Thyroid gland (tissue), 4 donors: Measurements from ENCODE around the gene IFI44L. TPM values are rescaled to one million over a fixed set of nuclear protein-coding genes. Genes with fewer than 3 reads are reported as not detected.
A peak's percentile ranks its signal among the peaks of the same experiment; 100 is the strongest.

ENCODE experiments used
- DNase-seq, 2 donors: peaks; one replicate each; pipeline ENCODE4 v3.0.0-alpha.2; 2019
- H3K27ac ChIP-seq, 3 donors: fragments of 200-600 bp; sonication (generic); 1 replicate in 2 of 3; 2 replicates in 1 of 3; pipeline ENCODE4 v1.5.1; 2016 to 2019; ENCODE audit warnings: mild to moderate bottlenecking in 1 of 3, moderate library complexity in 1 of 3
- H3K27me3 ChIP-seq: fragments of 200-600 bp; sonication (generic); one replicate; pipeline ENCODE4 v1.5.1; 2019
- H3K36me3 ChIP-seq, 2 donors: fragments of 200-600 bp; sonication (generic); one replicate each; pipeline ENCODE4 v1.5.1; 2016 to 2019
- H3K4me1 ChIP-seq, 2 donors: fragments of 200-600 bp; sonication (generic); one replicate each; pipeline ENCODE4 v1.5.1; 2017 to 2019
- H3K4me3 ChIP-seq, 3 donors: fragments of 200-600 bp; sonication (generic); replicated peaks in 1 of 3; 1 replicate in 2 of 3; 2 replicates in 1 of 3; pipeline ENCODE4 v1.5.1; 2016; ENCODE audit warnings: mild to moderate bottlenecking in 1 of 3
- H3K9me3 ChIP-seq: fragments of 200-600 bp; sonication (generic); one replicate; pipeline ENCODE4 v1.5.1; 2017
- CTCF ChIP-seq, 6 experiments: fragments of 200-600 bp in 3 of 6; fragments of 450-650 bp in 3 of 6; sonication (generic) in 3 of 6; IDR thresholded peaks; one replicate each; pipeline ENCODE4 v1.5.1; 2016 to 2019; ENCODE audit warnings: antibody characterized with exemption in 6 of 6, mild to moderate bottlenecking in 2 of 6, inconsistent platforms in 1 of 6, moderate library complexity in 1 of 6
- POLR2A ChIP-seq, 2 donors: fragments of 450-650 bp; IDR thresholded peaks; one replicate each; pipeline ENCODE4 v1.6.1; 2017; ENCODE audit warnings: antibody characterized with exemption in 2 of 2, mild to moderate bottlenecking in 2 of 2, moderate library complexity in 1 of 2
- WGBS, 2 donors: methylation state at CpG; one replicate each; pipeline ENCODE4 v1.1.5; 2017; 5-methylcytosine and 5-hydroxymethylcytosine counted together
- intact Hi-C: fragments of 100-400 bp; cut with DNase I; formaldehyde crosslinking; loops from one replicate; pipeline ENCODE4 v1.15.1; 2023
- total RNA-seq, 4 donors: library from RNA; depleted of rRNA; stranded (reverse); fragments of >200 nt; gene quantifications; one replicate each; pipeline ENCODE4 v1.2.3, GENCODE V29; 2016

Gene IFI44L
- 10 to 100 TPM in 2 of 4 donors, 1 to 10 TPM in 2; 8.1 to 22.9 (median 12.2) TPM for total RNA-seq

- Histone ChIP-seq H3K4me1 (peaks cover 3 to 12% of the 10 kb centered on the region in 2 donors), H3K36me3 (no peaks in the 10 kb centered on the region), H3K9me3 (no peaks in the 10 kb centered on the region), H3K27me3 (no peaks in the 10 kb centered on the region), H3K4me3 (peak within 1 kb of the TSS in 2 of 3 donors; percentile 0 to 8), H3K27ac (peak within 1 kb of the TSS; percentile 71 to 86 (median 78))
- intact Hi-C loops, result no loop called here
- peak; percentile 62 to 65 for DNase-seq
- WGBS, 2 donors, result 18% methylated on average over 9 of the region's 9 CpGs
- TF ChIP-seq POLR2A (IDR thresholded peaks at IDR 0.05) (no peak), CTCF (IDR thresholded peaks at IDR 0.05) (no peak)
These were observed at the start of gene IFI44L for GRCh38 chr1:78619803-78620579. Gene IFI44L (plus strand): TSS chr1:78620448. CDS start chr1:78627916, 7,468 bp downstream.

- TF ChIP-seq CTCF (IDR thresholded peaks at IDR 0.05) (no peak), POLR2A (IDR thresholded peaks at IDR 0.05) (no peak)
These were observed 49.7 kb upstream of the IFI44L start for GRCh38 chr1:78570539-78570938.

GRCh38 chr1:78577257-78578100 is 42.8 kb upstream of the IFI44L start:
- intact Hi-C loops, result no loop called here
- Histone ChIP-seq H3K4me1 (no peaks in the 10 kb centered on the region), H3K4me3 (no peak overlapping the region), H3K27me3 (no peaks in the 10 kb centered on the region), H3K36me3 (no peaks in the 10 kb centered on the region), H3K27ac (no peak overlapping the region), H3K9me3 (no peaks in the 10 kb centered on the region)
- 69 to 73% methylated on average over 9 of the region's 9 CpGs for WGBS, 2 donors
- TF ChIP-seq POLR2A (IDR thresholded peaks at IDR 0.05), result no peak
- TF ChIP-seq CTCF (IDR thresholded peaks at IDR 0.05), result no peak
- no peak for DNase-seq

More at GRCh38 chr1:78570539-78570938, 49.7 kb upstream of the IFI44L start:
- WGBS, 2 donors, result 52 to 62% methylated on average over 2 of the region's 2 CpGs
- Histone ChIP-seq H3K4me3 (no peak overlapping the region), H3K27ac (no peak overlapping the region), H3K27me3 (no peaks in the 10 kb centered on the region), H3K36me3 (no peaks in the 10 kb centered on the region), H3K4me1 (no peaks in the 10 kb centered on the region), H3K9me3 (no peaks in the 10 kb centered on the region)
- intact Hi-C loops, result no loop called here
- DNase-seq, result no peak

- no peaks in the 10 kb centered on the region for H3K4me1 ChIP-seq
- no peaks in the 10 kb centered on the region for H3K27me3 ChIP-seq
- no peak overlapping the region for H3K4me3 ChIP-seq
- no peak for TF ChIP-seq CTCF (IDR thresholded peaks at IDR 0.05)
- TF ChIP-seq POLR2A (IDR thresholded peaks at IDR 0.05), result no peak
- WGBS, 2 donors, result 71 to 86% methylated on average over 1 of the region's 1 CpG
- no peak for DNase-seq
- intact Hi-C loops, result no loop called here
- no peak overlapping the region for H3K27ac ChIP-seq
- H3K36me3 ChIP-seq, result no peaks in the 10 kb centered on the region
- no peaks in the 10 kb centered on the region for H3K9me3 ChIP-seq
These were observed 33.7 kb upstream of the IFI44L start for GRCh38 chr1:78586572-78586971.
